SIG-M5 treated with dmso at 0.1 percent for 504 hours (cell line): ENCODE data around the gene DISP2.

ENCODE experiments used
- DNase-seq: peaks from one replicate; lab custom pipeline; 2025; ENCODE audit not compliant: unreplicated experiment; lab: John Stamatoyannopoulos, UW

Gene DISP2, protein sequence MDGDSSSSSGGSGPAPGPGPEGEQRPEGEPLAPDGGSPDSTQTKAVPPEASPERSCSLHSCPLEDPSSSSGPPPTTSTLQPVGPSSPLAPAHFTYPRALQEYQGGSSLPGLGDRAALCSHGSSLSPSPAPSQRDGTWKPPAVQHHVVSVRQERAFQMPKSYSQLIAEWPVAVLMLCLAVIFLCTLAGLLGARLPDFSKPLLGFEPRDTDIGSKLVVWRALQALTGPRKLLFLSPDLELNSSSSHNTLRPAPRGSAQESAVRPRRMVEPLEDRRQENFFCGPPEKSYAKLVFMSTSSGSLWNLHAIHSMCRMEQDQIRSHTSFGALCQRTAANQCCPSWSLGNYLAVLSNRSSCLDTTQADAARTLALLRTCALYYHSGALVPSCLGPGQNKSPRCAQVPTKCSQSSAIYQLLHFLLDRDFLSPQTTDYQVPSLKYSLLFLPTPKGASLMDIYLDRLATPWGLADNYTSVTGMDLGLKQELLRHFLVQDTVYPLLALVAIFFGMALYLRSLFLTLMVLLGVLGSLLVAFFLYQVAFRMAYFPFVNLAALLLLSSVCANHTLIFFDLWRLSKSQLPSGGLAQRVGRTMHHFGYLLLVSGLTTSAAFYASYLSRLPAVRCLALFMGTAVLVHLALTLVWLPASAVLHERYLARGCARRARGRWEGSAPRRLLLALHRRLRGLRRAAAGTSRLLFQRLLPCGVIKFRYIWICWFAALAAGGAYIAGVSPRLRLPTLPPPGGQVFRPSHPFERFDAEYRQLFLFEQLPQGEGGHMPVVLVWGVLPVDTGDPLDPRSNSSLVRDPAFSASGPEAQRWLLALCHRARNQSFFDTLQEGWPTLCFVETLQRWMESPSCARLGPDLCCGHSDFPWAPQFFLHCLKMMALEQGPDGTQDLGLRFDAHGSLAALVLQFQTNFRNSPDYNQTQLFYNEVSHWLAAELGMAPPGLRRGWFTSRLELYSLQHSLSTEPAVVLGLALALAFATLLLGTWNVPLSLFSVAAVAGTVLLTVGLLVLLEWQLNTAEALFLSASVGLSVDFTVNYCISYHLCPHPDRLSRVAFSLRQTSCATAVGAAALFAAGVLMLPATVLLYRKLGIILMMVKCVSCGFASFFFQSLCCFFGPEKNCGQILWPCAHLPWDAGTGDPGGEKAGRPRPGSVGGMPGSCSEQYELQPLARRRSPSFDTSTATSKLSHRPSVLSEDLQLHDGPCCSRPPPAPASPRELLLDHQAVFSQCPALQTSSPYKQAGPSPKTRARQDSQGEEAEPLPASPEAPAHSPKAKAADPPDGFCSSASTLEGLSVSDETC (N-terminal part only)

GRCh38 chr15:40357723-40358470 lies at the start of gene DISP2:
Gene DISP2, plus strand, starts transcription at chr15:40358219. Its CDS starts 103 bp downstream, at chr15:40358322.
- DNase-seq, result peak; percentile 70

DNA sequence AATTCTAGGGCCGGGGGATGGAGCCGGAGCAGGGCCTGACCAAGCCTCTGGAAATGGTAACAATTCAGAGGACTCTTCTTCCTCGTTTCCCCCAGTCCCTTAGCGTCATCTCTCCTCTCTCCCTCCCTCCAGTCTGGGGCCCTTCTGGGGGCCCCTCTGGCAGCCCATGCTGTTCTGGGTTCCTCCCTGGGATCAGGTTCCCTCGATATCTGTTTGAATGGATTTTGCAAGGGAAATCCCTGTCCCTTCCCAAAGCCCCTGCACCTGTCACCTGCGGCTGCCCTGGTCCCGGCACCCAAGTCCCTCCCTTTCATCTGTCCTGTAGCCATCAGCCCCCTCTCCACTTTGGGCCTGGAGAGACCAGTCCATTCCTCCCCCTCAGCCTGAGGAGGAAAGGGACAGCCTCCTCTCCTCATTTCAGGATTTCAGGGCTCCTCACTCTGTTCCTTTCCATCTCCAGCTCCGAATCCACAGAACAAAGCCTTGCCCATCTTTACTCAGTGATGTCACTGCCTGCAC lies 48.6 kb upstream of the DISP2 start:
- DNase-seq, result no peak

- DNase-seq, result peak; percentile 43
These were observed 47.7 kb upstream of the DISP2 start for GRCh38 chr15:40310001-40310959.

- no peak for DNase-seq
These were observed 47.0 kb upstream of the DISP2 start for GRCh38 chr15:40310993-40311392.

DNA sequence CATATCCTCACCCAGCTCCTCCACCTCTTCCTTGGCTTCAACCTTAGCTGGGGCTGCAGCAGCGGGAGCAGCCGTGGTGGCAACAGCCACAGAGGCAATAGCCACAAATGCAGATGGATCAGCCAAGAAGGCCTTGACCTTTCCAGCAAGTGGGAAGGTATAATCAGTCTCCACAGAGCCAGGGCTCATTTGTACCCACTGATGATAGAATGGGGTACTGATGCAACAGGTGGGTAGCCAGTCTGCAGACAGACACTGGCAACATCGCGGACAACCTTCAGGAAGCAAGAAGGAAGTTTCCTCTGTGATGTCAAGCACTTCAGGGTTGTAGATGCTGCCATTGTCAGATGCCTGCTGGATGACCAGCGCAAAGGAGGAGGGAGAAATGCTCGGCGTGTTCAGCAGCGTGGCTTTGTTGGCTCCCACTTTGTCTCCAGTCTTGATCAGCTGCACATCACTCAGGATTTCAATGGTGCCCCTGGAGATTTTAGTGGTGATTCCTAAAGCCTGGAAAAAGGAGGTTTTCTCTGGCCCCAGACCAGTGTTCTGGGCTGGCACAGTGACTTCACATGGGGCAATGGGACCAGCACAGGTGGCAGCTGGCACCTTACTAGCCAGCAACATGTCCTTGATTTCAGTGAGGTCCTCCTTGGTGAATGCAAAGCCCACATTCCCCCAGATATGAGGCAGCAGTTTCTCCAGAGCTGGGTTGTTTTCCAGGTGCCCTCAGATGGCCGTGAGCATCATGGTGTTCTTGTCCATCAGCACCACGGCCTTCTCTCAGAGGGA lies 45.5 kb upstream of the DISP2 start:
- DNase-seq, result no peak

DNA sequence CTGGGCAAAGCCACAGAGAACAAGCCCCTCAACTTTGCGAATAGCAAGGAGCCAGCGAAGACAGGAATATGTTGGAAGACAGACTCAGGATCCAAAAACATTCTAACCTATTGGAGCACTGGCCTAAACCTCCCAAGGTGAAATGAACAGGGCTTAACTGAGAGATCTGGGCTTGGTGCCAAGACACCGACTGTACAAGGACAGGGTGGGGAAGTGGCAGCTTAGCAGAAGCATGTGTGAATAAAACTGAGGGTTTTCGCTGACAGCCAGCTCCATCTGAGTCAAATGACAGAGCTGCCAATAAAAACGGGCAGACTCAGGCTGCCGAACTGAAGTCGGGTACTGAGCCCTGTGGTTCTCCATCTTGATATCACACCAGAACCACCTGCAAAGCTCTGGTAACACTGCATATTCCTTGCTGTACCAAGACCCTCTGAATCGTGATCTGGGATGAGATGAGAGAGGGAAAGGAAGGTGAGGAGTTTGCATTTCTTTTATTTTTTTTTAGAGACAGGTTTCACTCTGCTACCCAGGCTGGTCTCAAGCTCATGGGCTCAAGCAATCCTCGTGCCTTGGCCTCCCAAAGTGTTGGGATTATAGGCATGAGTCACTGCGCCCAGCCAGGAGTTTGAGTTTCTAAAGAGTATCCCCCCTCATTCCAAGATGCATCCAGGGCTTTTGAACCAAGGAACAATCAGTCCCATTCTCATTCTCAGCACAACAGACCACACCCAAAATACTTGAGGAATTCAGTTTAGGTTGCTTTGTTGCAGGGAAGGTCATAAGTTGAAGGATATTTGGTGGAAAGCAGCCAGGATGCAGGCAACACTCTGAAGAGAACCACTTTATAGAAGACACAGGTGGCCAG lies 44.3 kb upstream of the DISP2 start:
- DNase-seq, result peak; percentile 55

GRCh38 chr15:40314723-40315276 lies 43.2 kb upstream of the DISP2 start:
- no peak for DNase-seq

- no peak for DNase-seq
These were observed 41.1 kb upstream of the DISP2 start for GRCh38 chr15:40316931-40317330.

- no peak for DNase-seq
These were observed 40.4 kb upstream of the DISP2 start for GRCh38 chr15:40317580-40317979.

DNA sequence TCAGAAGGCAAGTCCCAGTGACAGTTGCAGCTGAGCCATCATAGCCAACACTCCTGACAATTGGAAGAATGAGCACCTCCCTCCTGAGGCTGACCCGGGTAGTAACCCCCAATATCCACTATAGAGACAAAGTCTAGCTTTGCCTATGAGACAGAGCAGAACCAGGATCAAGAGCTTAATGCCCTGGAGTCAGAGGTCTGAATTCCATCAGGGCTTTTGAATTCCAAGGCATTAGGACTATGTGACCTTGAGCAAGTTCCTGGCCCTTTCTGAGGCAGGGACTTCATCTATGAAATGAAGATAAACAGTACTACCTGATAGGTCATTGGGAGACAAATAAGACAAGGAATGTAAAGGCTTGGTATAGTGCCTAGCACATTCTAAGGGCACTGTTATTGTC lies 37.6 kb upstream of the DISP2 start:
- DNase-seq, result no peak

DNA sequence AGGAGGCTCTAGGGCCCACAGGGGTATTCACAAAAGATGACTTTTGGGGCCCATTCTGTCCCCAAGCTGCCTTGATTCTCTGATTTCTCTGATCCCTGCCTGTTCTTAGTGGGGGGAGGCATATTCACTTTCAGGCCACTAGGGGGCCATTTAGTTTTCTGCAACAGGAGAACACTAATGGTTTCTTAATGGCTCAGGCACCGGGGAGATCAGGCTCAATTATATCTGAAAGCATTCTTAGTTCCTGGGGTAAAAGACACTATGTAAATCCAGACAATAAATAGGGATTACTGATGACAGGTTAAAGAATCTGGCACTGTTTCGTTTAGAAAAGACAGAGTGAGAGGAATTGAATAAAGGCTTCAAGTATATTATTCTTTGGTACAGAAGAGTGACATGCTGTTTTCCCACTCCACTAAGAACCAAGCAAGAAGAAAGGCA lies 37.1 kb upstream of the DISP2 start:
- peak; percentile 74 for DNase-seq

DNA sequence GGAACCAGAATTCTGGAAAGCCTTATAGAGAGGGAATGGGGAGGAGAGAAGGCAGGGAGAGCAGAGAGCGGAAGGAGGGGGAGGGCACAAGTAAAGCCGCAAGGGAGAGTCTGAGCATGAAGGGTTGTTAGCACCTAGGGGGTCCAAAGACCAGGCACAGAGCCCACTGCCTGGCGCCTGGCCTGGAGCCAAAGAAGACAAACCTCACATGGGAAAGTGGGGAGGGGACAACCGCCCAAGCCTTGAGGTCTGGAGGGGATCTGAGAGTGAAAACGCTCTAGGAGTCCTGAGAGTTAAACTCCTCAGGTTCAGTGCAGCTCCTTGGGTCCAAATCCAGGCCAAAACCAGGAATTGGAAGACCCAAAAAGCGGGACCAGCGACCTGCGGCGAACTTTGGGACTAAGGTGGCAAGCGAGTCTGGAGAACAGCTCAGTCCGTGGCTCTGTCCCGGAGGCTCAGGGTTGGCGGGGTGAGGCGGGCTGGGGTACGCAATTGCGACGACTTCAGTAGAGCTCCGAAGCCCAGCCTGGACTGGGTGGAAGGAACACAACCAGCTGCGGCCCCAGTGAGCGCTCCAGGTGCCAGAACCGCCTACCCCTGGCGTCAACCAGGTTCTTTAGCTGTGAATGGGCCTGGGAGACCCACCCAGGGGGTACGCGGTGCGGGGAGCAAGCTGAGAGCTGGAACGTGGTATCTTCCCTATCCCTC lies 35.3 kb upstream of the DISP2 start:
- no peak for DNase-seq

GRCh38 chr15:40323239-40323952 lies 34.6 kb upstream of the DISP2 start, which contains the start of gene INAFM2:
Gene INAFM2, plus strand, starts transcription at chr15:40323692. Its CDS starts 364 bp downstream, at chr15:40324056.
- DNase-seq, result peak; percentile 96

GRCh38 chr15:40323953-40324937 lies 33.8 kb upstream of the DISP2 start:
- no peak for DNase-seq
